ENCODE results near the gene SBK1. TPM values are rescaled to one million over a fixed set of nuclear protein-coding genes. Genes with fewer than 3 reads are reported as not detected.

Gene SBK1
- total and polyA plus RNA-seq, 2 donors from 2014 or later = 1.4 to 2.5 TPM

DNA sequence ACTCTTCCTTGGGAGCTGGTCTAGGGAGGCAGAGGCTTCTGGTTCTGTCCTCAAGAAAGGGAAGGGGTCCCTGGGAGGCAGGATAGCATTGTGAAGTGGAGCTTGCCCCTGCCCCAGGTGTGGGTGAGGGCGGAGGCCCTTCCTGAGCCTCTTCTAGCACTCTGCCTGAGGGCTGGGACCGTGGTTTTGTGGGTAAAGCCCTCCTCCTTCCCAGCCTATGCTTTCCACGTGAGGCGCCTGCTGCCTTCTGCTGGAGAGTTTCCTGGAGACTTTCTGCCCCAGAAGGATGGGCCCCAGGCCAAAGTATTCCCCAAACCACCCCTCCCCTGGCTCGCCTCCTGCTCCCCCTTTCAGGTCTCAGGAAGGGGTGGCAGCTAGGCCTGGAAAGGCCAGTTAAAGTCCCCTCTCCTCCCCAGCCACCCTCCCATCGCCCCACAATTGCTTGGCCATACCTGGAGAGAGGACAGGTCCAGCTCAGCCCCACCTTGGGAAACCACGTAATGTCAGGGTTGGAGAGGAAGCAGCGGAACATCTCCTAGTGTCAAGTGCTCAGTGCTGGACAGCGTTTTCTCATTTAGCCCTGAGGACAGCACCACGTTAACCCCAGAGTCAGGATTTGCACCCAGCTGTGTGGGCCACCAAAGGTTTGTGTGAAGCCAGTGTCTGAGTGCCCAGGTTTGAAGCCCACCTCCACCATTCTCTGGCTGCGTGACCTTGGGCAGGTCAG, 5.6 kb downstream of the SBK1 start:
- FAIRE-seq (no peak), DNase-seq (no peak)
- Histone ChIP-seq H3K36me3 (ENCODE audit: control insufficient read depth in 2 of 3, insufficient read depth in 3 of 3, low read length in 3 of 3) (no peaks in the 10 kb centered on the region), H3K9ac (ENCODE audit: low read length in 3 of 3) (no peak overlapping the region), H3K27ac (ENCODE audit: low read depth in 2 of 2, low read length in 2 of 2) (no peak overlapping the region), H3K27me3 (ENCODE audit: control insufficient read depth, insufficient read depth, low read length) (no peaks in the 10 kb centered on the region), H3K4me1 (ENCODE audit: control insufficient read depth in 2 of 3, insufficient read depth in 2 of 3, low read depth in 1 of 3, low read length in 3 of 3) (no peaks in the 10 kb centered on the region), H3K9me3 (ENCODE audit: control insufficient read depth in 2 of 3, insufficient read depth in 1 of 3, low read length in 3 of 3) (no peaks in the 10 kb centered on the region), H3K4me3 (ENCODE audit: low read length in 3 of 3) (no peak overlapping the region)
- TF ChIP-seq, protein P1, sequence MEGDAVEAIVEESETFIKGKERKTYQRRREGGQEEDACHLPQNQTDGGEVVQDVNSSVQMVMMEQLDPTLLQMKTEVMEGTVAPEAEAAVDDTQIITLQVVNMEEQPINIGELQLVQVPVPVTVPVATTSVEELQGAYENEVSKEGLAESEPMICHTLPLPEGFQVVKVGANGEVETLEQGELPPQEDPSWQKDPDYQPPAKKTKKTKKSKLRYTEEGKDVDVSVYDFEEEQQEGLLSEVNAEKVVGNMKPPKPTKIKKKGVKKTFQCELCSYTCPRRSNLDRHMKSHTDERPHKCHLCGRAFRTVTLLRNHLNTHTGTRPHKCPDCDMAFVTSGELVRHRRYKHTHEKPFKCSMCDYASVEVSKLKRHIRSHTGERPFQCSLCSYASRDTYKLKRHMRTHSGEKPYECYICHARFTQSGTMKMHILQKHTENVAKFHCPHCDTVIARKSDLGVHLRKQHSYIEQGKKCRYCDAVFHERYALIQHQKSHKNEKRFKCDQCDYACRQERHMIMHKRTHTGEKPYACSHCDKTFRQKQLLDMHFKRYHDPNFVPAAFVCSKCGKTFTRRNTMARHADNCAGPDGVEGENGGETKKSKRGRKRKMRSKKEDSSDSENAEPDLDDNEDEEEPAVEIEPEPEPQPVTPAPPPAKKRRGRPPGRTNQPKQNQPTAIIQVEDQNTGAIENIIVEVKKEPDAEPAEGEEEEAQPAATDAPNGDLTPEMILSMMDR (IDR thresholded peaks at IDR 0.05; ENCODE audit: borderline replicate concordance, extremely low read depth, insufficient read depth) = no peak
- intact Hi-C loops (cut with DNase I) = no loop called here

DNA sequence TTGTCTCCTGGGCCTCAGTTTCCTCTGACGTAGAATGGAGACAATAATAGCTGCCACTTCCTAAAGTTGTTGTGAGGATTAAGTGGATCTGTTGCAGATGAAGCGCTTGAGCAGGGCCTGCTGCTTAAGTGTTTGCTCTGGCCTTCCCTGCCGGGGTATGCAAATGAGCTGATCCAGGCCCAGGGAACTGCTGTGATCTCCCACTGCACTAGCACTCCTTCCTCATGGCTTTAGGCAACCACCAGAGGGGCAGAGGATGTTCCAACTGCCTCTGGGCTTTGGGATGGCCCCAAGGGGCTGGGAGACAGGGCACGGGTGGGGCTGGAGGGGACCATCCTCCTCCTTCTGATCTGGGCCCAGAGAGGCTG, 6.2 kb downstream of the SBK1 start:
- intact Hi-C loops (cut with DNase I) = no loop called here
- H3K4me1 ChIP-seq (ENCODE audit: control insufficient read depth in 2 of 3, insufficient read depth in 2 of 3, low read depth in 1 of 3, low read length in 3 of 3) = no peaks in the 10 kb centered on the region
- FAIRE-seq (no peak), DNase-seq (no peak)
- no peak overlapping the region for H3K9ac ChIP-seq (ENCODE audit: low read length in 3 of 3)
- no peak overlapping the region for H3K4me3 ChIP-seq (ENCODE audit: low read length in 3 of 3)
- H3K27ac ChIP-seq (ENCODE audit: low read depth in 2 of 2, low read length in 2 of 2) = no peak overlapping the region
- H3K9me3 ChIP-seq (ENCODE audit: control insufficient read depth in 2 of 3, insufficient read depth in 1 of 3, low read length in 3 of 3) = no peaks in the 10 kb centered on the region
- TF ChIP-seq, protein P1 (IDR thresholded peaks at IDR 0.05; ENCODE audit: borderline replicate concordance, extremely low read depth, insufficient read depth) = no peak
- no peaks in the 10 kb centered on the region for H3K27me3 ChIP-seq (ENCODE audit: control insufficient read depth, insufficient read depth, low read length)
- no peaks in the 10 kb centered on the region for H3K36me3 ChIP-seq (ENCODE audit: control insufficient read depth in 2 of 3, insufficient read depth in 3 of 3, low read length in 3 of 3)

DNA sequence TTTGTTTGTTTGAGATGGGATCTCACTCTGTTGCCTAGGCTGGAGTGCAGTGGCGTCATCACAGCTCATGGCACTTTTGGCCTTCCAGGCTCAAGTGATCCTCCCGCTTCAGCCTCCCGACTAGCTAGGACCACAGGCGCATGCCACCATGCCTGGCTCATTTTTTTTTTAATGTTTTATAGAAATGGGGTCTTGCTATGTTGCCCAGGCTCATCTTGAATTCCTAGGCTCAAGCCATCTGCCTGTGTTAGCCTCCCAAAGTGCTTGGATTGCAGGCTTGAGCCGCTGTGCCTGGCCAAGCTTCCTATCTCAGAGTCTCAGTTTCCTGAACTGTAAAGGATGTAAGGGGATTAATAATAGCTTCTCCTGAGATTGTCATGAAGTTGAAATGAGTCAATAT, 8.0 kb downstream of the SBK1 start:
- no peak for FAIRE-seq
- intact Hi-C loops (cut with DNase I) = no loop called here
- no peak overlapping the region for H3K27ac ChIP-seq (ENCODE audit: low read depth in 2 of 2, low read length in 2 of 2)
- DNase-seq = no peak
- no peaks in the 10 kb centered on the region for H3K27me3 ChIP-seq (ENCODE audit: control insufficient read depth, insufficient read depth, low read length)
- H3K9ac ChIP-seq (ENCODE audit: low read length in 3 of 3) = no peak overlapping the region
- H3K9me3 ChIP-seq (ENCODE audit: control insufficient read depth in 2 of 3, insufficient read depth in 1 of 3, low read length in 3 of 3) = no peaks in the 10 kb centered on the region
- H3K4me1 ChIP-seq (ENCODE audit: control insufficient read depth in 2 of 3, insufficient read depth in 2 of 3, low read depth in 1 of 3, low read length in 3 of 3) = no peaks in the 10 kb centered on the region
- H3K36me3 ChIP-seq (ENCODE audit: control insufficient read depth in 2 of 3, insufficient read depth in 3 of 3, low read length in 3 of 3) = no peaks in the 10 kb centered on the region
- TF ChIP-seq, protein P1 (IDR thresholded peaks at IDR 0.05; ENCODE audit: borderline replicate concordance, extremely low read depth, insufficient read depth) = no peak
- H3K4me3 ChIP-seq (ENCODE audit: low read length in 3 of 3) = no peak overlapping the region

DNA sequence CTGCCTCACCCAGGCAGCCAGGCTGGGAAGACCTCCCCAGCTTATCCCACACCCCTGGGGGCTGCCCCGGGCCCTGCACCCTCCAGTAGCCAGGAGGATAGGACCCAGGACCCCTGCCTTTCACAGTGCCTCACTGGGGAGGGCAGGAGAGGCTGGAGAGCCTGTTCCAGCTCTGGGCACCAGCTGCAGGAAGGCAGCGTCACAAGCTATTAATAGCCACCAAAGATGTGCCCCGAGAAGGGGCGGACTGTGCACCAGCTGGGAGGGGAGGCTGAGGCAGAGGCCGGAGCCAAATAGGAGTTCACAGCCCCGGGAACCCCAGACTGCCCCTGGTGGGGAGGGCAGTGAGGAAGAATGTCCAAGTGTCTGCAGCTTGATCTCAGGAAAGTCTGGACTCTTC, 8.8 kb downstream of the SBK1 start:
- no peaks in the 10 kb centered on the region for H3K36me3 ChIP-seq (ENCODE audit: control insufficient read depth in 2 of 3, insufficient read depth in 3 of 3, low read length in 3 of 3)
- TF ChIP-seq, protein P1 (IDR thresholded peaks at IDR 0.05; ENCODE audit: borderline replicate concordance, extremely low read depth, insufficient read depth) = no peak
- no peaks in the 10 kb centered on the region for H3K27me3 ChIP-seq (ENCODE audit: control insufficient read depth, insufficient read depth, low read length)
- H3K4me1 ChIP-seq (ENCODE audit: control insufficient read depth in 2 of 3, insufficient read depth in 2 of 3, low read depth in 1 of 3, low read length in 3 of 3) = no peaks in the 10 kb centered on the region
- H3K9me3 ChIP-seq (ENCODE audit: control insufficient read depth in 2 of 3, insufficient read depth in 1 of 3, low read length in 3 of 3) = no peaks in the 10 kb centered on the region
- H3K4me3 ChIP-seq (ENCODE audit: low read length in 3 of 3) = no peak overlapping the region
- intact Hi-C loops (cut with DNase I) = no loop called here
- no peak overlapping the region for H3K27ac ChIP-seq (ENCODE audit: low read depth in 2 of 2, low read length in 2 of 2)
- no peak for FAIRE-seq
- no peak overlapping the region for H3K9ac ChIP-seq (ENCODE audit: low read length in 3 of 3)
- DNase-seq = no peak
